PC-9 (cell line): ENCODE results near the gene RETREG1. TPM values are rescaled to one million over a fixed set of nuclear protein-coding genes. Genes with fewer than 3 reads are reported as not detected.

Experiments
- BruUV-seq: library from RNA; stranded (reverse); fragments of 400-500 nt; replicated peaks from 2 replicates; lab custom pipeline; 2021; lab: Mats Ljungman, UMichigan
- CTCF ChIA-PET: fragments of 300-600 bp; sonication (Branson Sonifier 250); formaldehyde crosslinking; loops from one replicate; lab custom pipeline; 2022; ENCODE audit warnings: antibody characterized with exemption; lab: Charles Lee
- POLR2A ChIA-PET: fragments of 300-600 bp; sonication (Branson Sonifier 250); formaldehyde crosslinking; loops from one replicate; lab custom pipeline; 2022; ENCODE audit warnings: antibody characterized with exemption; ENCODE audit not compliant: unreplicated experiment; lab: Charles Lee
- DNase-seq, 2 experiments: peaks; one replicate each; pipeline versions ENCODE4 v3.0.0 to v3.0.0-alpha.2; 2015 to 2022; ENCODE audit warnings: mixed read lengths in 1 of 2
- H2AFZ ChIP-seq: fragments of 200-600 bp; sonication (generic); 2 replicates; pipeline ENCODE4 v1.8.1; 2017; ENCODE audit warnings: antibody characterized with exemption
- H3F3A ChIP-seq: fragments of 200-600 bp; sonication (generic); 2 replicates; pipeline ENCODE4 v1.8.1; 2017; ENCODE audit warnings: antibody characterized with exemption, mild to moderate bottlenecking, low read depth; ENCODE audit not compliant: insufficient read depth
- H3K27ac ChIP-seq: fragments of 200-600 bp; sonication (generic); 2 replicates; pipeline ENCODE4 v1.6.1; 2016; ENCODE audit warnings: mixed run types
- H3K27me3 ChIP-seq: fragments of 200-600 bp; sonication (generic); 2 replicates; pipeline ENCODE4 v1.6.1; 2016; ENCODE audit warnings: low read depth, mixed run types; ENCODE audit not compliant: insufficient read depth
- H3K36me3 ChIP-seq: fragments of 200-600 bp; sonication (generic); 2 replicates; pipeline ENCODE4 v1.6.1; 2016; ENCODE audit warnings: low read depth, mixed run types
- H3K4me1 ChIP-seq: fragments of 200-600 bp; sonication (generic); replicated peaks from 2 replicates; pipeline ENCODE4 v1.6.1; 2016; ENCODE audit warnings: mixed run types; ENCODE audit not compliant: insufficient read depth
- H3K4me2 ChIP-seq: fragments of 200-600 bp; sonication (generic); 2 replicates; pipeline ENCODE4 v1.6.1; 2017; ENCODE audit warnings: mixed run types
- H3K4me3 ChIP-seq: fragments of 200-600 bp; sonication (generic); 2 replicates; pipeline ENCODE4 v1.6.1; 2016; ENCODE audit warnings: mixed run types
- H3K79me2 ChIP-seq: fragments of 200-600 bp; sonication (generic); 2 replicates; pipeline ENCODE4 v1.6.1; 2017; ENCODE audit warnings: low read depth, mixed run types
- H3K9me2 ChIP-seq: fragments of 200-600 bp; sonication (generic); 2 replicates; pipeline ENCODE4 v1.8.1; 2017; ENCODE audit warnings: mild to moderate bottlenecking; ENCODE audit not compliant: insufficient read depth
- H3K9me3 ChIP-seq: fragments of 200-600 bp; sonication (generic); 2 replicates; pipeline ENCODE4 v1.8.1; 2016; ENCODE audit warnings: low read depth; ENCODE audit not compliant: insufficient read depth
- H4K20me1 ChIP-seq: fragments of 200-600 bp; sonication (generic); 2 replicates; pipeline ENCODE4 v1.8.1; 2017; ENCODE audit not compliant: insufficient read depth
- EZH2 ChIP-seq: fragments of 200-600 bp; sonication (generic); IDR thresholded peaks from 2 replicates; pipeline ENCODE4 v1.8.0; 2017; ENCODE audit warnings: antibody characterized with exemption, low read depth
- intact Hi-C: fragments of 100-400 bp; cut with micrococcal nuclease; formaldehyde crosslinking; loops from one replicate; pipeline ENCODE4 v1.10.0; 2022; ENCODE audit not compliant: unreplicated experiment
- total RNA-seq: library from RNA; stranded (reverse); gene quantifications from 2 replicates; pipeline ENCODE4 v1.2.3, GENCODE V29; 2021
- TF ChIP-seq, protein P1 (sequence below): fragments of 200-600 bp; sonication (generic); conservative IDR thresholded peaks from 2 replicates; pipeline ENCODE4 v1.6.1; 2017; ENCODE audit warnings: mixed run types, antibody characterized with exemption, mild to moderate bottlenecking, moderate library complexity

RETREG1 gene
- total RNA-seq, 1 experiment from 2014 or later, result 9.7 TPM

DNA sequence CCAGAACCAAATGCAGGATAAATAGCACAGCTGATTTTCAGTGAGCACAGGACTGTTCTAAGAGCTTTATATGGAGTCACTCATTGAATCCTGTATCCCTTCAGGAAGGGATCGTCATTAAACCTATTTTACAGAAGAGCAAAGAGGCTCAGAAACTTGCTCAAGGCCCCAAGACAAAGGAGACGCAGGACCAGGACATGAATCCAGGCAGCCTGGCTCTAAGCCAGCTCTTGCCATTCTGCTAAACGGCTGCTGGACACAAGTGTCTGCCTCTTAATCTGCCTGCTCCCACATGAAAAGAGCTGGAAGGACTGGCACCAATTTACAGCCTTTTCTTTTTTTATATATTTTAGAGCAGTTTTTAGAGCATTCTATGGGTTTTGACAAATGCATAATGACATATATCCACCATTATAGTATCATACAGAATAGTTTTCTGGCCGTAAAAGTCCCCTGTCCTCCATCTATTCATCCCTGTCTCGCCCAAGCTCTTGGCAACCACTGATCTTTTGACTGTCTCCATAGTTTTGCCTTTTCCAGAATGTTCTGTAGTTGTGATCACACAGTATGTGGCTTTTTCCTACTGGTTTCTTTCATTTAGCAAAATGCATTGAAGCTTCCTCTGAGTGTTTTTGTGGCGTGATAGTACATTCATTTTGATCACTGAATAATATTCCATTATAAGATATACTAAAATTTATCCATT lies 37.5 kb downstream of the RETREG1 start:
- Histone ChIP-seq H3K36me3 (no peaks in the 10 kb centered on the region), H3K9me2 (no peaks in the 10 kb centered on the region; the same call in 1 of the 2 replicates), H3K9me3 (no peaks in the 10 kb centered on the region), H3K4me3 (no peak overlapping the region), H3F3A (no peaks in the 10 kb centered on the region), H4K20me1 (no peaks in the 10 kb centered on the region), H3K4me2 (no peak overlapping the region), H3K4me1 (no peaks in the 10 kb centered on the region), H3K27ac (no peak overlapping the region), H3K79me2 (no peaks in the 10 kb centered on the region), H2AFZ (no peak overlapping the region), H3K27me3 (peaks cover 15% of the 10 kb centered on the region; the same call in 1 of the 2 replicates)
- POLR2A ChIA-PET, result no interaction called here
- BruUV-seq, result no TSS peak
- DNase-seq, result no peak
- CTCF ChIA-PET, result no interaction called here
- intact Hi-C loops, result no loop called here
- TF ChIP-seq EZH2, result no peak
- TF ChIP-seq, protein P1, sequence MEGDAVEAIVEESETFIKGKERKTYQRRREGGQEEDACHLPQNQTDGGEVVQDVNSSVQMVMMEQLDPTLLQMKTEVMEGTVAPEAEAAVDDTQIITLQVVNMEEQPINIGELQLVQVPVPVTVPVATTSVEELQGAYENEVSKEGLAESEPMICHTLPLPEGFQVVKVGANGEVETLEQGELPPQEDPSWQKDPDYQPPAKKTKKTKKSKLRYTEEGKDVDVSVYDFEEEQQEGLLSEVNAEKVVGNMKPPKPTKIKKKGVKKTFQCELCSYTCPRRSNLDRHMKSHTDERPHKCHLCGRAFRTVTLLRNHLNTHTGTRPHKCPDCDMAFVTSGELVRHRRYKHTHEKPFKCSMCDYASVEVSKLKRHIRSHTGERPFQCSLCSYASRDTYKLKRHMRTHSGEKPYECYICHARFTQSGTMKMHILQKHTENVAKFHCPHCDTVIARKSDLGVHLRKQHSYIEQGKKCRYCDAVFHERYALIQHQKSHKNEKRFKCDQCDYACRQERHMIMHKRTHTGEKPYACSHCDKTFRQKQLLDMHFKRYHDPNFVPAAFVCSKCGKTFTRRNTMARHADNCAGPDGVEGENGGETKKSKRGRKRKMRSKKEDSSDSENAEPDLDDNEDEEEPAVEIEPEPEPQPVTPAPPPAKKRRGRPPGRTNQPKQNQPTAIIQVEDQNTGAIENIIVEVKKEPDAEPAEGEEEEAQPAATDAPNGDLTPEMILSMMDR, result no peak

DNA sequence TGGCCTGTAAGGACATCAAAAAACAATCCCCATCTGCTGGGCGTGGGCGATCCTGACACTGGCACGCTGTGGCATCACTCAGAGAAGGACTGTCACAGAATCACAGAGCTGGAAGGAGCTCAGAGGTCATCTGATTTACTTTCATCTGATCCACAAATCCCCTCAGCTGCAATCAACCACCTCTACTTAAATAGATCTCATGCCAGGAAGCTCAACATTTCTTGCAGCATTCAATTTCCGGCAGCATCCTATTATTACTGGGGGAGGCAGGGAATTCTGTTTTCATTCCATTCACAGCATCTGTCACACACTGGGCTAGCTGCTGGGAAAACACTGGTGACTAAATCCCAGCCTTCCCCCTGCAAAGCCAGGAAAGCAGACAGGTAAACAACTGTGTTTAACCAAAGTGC lies 38.3 kb downstream of the RETREG1 start:
- DNase-seq, result no peak
- intact Hi-C loops, result no loop called here
- no peaks in the 10 kb centered on the region; the same call in 1 of the 2 replicates for H3K9me2 ChIP-seq
- CTCF ChIA-PET, result no interaction called here
- no peaks in the 10 kb centered on the region for H3K9me3 ChIP-seq
- no peaks in the 10 kb centered on the region for H3K36me3 ChIP-seq
- H3K79me2 ChIP-seq, result no peaks in the 10 kb centered on the region
- no peaks in the 10 kb centered on the region for H4K20me1 ChIP-seq
- BruUV-seq, result no TSS peak
- no peak overlapping the region for H3K4me3 ChIP-seq
- no peak overlapping the region for H2AFZ ChIP-seq
- no peak overlapping the region for H3K27ac ChIP-seq
- H3F3A ChIP-seq, result no peaks in the 10 kb centered on the region
- TF ChIP-seq, protein P1, result no peak
- TF ChIP-seq EZH2, result no peak
- POLR2A ChIA-PET, result no interaction called here
- peaks cover 15% of the 10 kb centered on the region; the same call in 1 of the 2 replicates for H3K27me3 ChIP-seq
- H3K4me2 ChIP-seq, result no peak overlapping the region
- no peaks in the 10 kb centered on the region for H3K4me1 ChIP-seq

DNA sequence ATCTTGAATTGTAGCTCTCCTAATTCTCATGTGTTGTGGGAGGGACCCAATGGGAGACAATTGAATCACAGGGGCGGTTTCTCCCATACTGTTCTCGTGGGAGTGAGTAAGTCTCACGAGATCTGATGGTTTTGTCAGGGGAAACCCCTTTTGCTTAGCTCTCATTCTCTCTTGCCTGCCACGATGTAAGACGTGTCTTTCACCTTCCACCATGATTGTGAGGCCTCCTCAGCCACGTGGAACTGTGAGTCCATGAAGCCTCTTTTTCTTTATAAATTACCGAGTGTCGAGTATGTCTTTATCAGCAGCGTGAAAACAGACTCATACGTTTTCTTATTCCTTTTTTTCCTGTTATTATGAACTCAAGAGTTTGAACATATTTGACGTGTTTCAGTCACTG lies 39.1 kb downstream of the RETREG1 start:
- intact Hi-C loops, result no loop called here
- BruUV-seq, result no TSS peak
- POLR2A ChIA-PET, result no interaction called here

More for the DNA sequence above, 39.1 kb downstream of the RETREG1 start:
- no peaks in the 10 kb centered on the region; the same call in 1 of the 2 replicates for H3K9me2 ChIP-seq
- no peak overlapping the region for H2AFZ ChIP-seq
- no peaks in the 10 kb centered on the region for H3K79me2 ChIP-seq
- no peak overlapping the region for H3K27ac ChIP-seq
- TF ChIP-seq, protein P1, result no peak
- no peak for TF ChIP-seq EZH2
- no peaks in the 10 kb centered on the region for H3K4me1 ChIP-seq
- DNase-seq, result no peak
- H3K4me3 ChIP-seq, result no peak overlapping the region
- no peak overlapping the region for H3K4me2 ChIP-seq
- no peaks in the 10 kb centered on the region for H4K20me1 ChIP-seq
- peaks cover 15% of the 10 kb centered on the region; the same call in 1 of the 2 replicates for H3K27me3 ChIP-seq
- H3K9me3 ChIP-seq, result no peaks in the 10 kb centered on the region
- CTCF ChIA-PET, result interaction anchor here (0.9 kb wide), 1 partner anchor 85 kb away, joined by 10 read pairs; no protein-coding TSS in a partner anchor
- H3K36me3 ChIP-seq, result no peaks in the 10 kb centered on the region
- no peaks in the 10 kb centered on the region for H3F3A ChIP-seq
